GM12878 (cell line): Measurements from ENCODE around the gene MATN4. TPM values are rescaled to one million over a fixed set of nuclear protein-coding genes. Genes with fewer than 3 reads are reported as not detected.

Experiments
- ATAC-seq: fragments of 200-7000 bp; cut with Tn5 transposase; 3 replicates; pipeline ENCODE4 v1.9.1; 2020; ENCODE audit warnings: mild to moderate bottlenecking, moderate library complexity
- BruUV-seq: library from RNA; stranded (reverse); fragments of 400-500 nt; replicated peaks from 2 replicates; lab custom pipeline; 2021; lab: Mats Ljungman, UMichigan
- CTCF ChIA-PET: fragments of 300-600 bp; sonication (Branson Sonifier 250); formaldehyde crosslinking; extraction: SDS; loops from one replicate; lab custom pipeline; 2021; ENCODE audit warnings: inconsistent platforms; lab: Yijun Ruan, JAX
- POLR2A ChIA-PET: fragments of 350-600 bp; formaldehyde crosslinking; extraction: SDS; loops from one replicate; lab custom pipeline; 2021; ENCODE audit warnings: inconsistent platforms; lab: Charles Lee
- RAD21 ChIA-PET: fragments of 300-600 bp; sonication (Branson Sonifier 250); formaldehyde crosslinking; loops from one replicate; lab custom pipeline; 2023; ENCODE audit warnings: antibody characterized with exemption; ENCODE audit not compliant: unreplicated experiment; lab: Charles Lee
- SMC1A ChIA-PET: fragments of 300-600 bp; sonication (Branson Sonifier 250); formaldehyde crosslinking; loops from one replicate; lab custom pipeline; 2023; ENCODE audit not compliant: unreplicated experiment, uncharacterized antibody; lab: Charles Lee
- DNase-seq: peaks from one replicate; pipeline ENCODE4 v3.0.0-alpha.2; 2011; ENCODE audit warnings: low read depth, low spot score
- FAIRE-seq: peaks from 3 replicates; lab custom pipeline; 2011; peaks lifted over from hg19 to GRCh38; lab: Jason Lieb, UNC
- H2AFZ ChIP-seq: 2 replicates; pipeline ENCODE4 v1.6.0; 2011; ENCODE audit warnings: low read depth, low read length, control low read depth; ENCODE audit not compliant: control insufficient read depth
- H3K27ac ChIP-seq: 2 replicates; pipeline ENCODE4 v1.5.1; 2011; ENCODE audit warnings: control low read depth; ENCODE audit not compliant: control insufficient read depth, insufficient read depth
- H3K27me3 ChIP-seq, 2 experiments: replicated peaks in 1 of 2; 2 replicates each; pipeline versions ENCODE4 v1.6.0 to v1.6.1; 2011; ENCODE audit warnings: low read length in 1 of 2; ENCODE audit not compliant: control insufficient read depth in 2 of 2, insufficient read depth in 2 of 2
- H3K36me3 ChIP-seq, 2 experiments: 2 replicates each; pipeline ENCODE4 v1.5.1; 2011; ENCODE audit warnings: low read length in 1 of 2; ENCODE audit not compliant: control insufficient read depth in 2 of 2, insufficient read depth in 2 of 2
- H3K4me1 ChIP-seq: 2 replicates; pipeline ENCODE4 v1.6.1; 2011; ENCODE audit warnings: mild to moderate bottlenecking, low read length, moderate library complexity, mixed read lengths; ENCODE audit not compliant: control insufficient read depth, insufficient read depth
- H3K4me2 ChIP-seq: 2 replicates; pipeline ENCODE4 v1.6.0; 2011; ENCODE audit warnings: control low read depth; ENCODE audit not compliant: control insufficient read depth, insufficient read depth
- H3K4me3 ChIP-seq: fragments of 200-600 bp; sonication (generic); 2 replicates; pipeline ENCODE4 v1.5.1; 2016
- H3K79me2 ChIP-seq: 2 replicates; pipeline ENCODE4 v1.6.0; 2011; ENCODE audit warnings: low read length; ENCODE audit not compliant: control insufficient read depth, insufficient read depth
- H3K9ac ChIP-seq: 2 replicates; pipeline ENCODE4 v1.8.0; 2011; ENCODE audit warnings: low read length, control low read depth, mixed read lengths; ENCODE audit not compliant: control insufficient read depth, insufficient read depth
- H3K9me3 ChIP-seq: replicated peaks from 3 replicates; pipeline ENCODE4 v1.5.1; 2011; ENCODE audit warnings: mild to moderate bottlenecking, low read length; ENCODE audit not compliant: control insufficient read depth, insufficient read depth
- H4K20me1 ChIP-seq: 2 replicates; pipeline ENCODE4 v1.6.0; 2011; ENCODE audit not compliant: control insufficient read depth, insufficient read depth
- CHD1 ChIP-seq: IDR thresholded peaks from 2 replicates; pipeline ENCODE4 v1.6.1; 2012; ENCODE audit warnings: low read depth, low read length, improper control_type of control experiment
- ESRRA ChIP-seq: IDR thresholded peaks from 2 replicates; pipeline ENCODE4 v1.6.1; 2012; ENCODE audit warnings: mild to moderate bottlenecking, low read length, improper control_type of control experiment
- POLR2A ChIP-seq: IDR thresholded peaks from 2 replicates; pipeline ENCODE4 v1.6.1; 2011; ENCODE audit warnings: low read depth, mild to moderate bottlenecking, low read length
- ZNF207 ChIP-seq: fragments of 450-650 bp; IDR thresholded peaks from 2 replicates; pipeline ENCODE4 v1.6.1; 2014; ENCODE audit warnings: antibody characterized with exemption, mild to moderate bottlenecking, borderline replicate concordance
- WGBS: methylation state at CpG from one replicate; pipeline ENCODE4 v1.1.6; 2016; ENCODE audit warnings: low lambda C conversion rate; ENCODE audit not compliant: insufficient replicate concordance, insufficient coverage; ENCODE audit errors: missing lambda C conversion rate; 5-methylcytosine and 5-hydroxymethylcytosine counted together
- in situ Hi-C: fragments of 300-500 bp; cut with MboI; formaldehyde crosslinking; loops from 9 replicates; pipeline ENCODE4 v1.14.3; 2018; ENCODE audit warnings: mixed read lengths
- intact Hi-C: fragments of 100-400 bp; cut with micrococcal nuclease; formaldehyde crosslinking; loops from one replicate; pipeline ENCODE4 v1.14.2; 2022; ENCODE audit not compliant: unreplicated experiment
- polyA plus RNA-seq, 11 experiments: library from polyadenylated mRNA; depleted of rRNA in 4 of 11; unstranded in 6 of 11; stranded (reverse) in 5 of 11; fragments of >200 nt; fragmentation: Nextera tagmentation in 4 of 11; fragmentation: Illumina TruSeq in 1 of 11; extraction: Ambion mirVana in 4 of 11; extraction: Trizol in 1 of 11; gene quantifications; 1 replicate in 1 of 11; 2 replicates in 10 of 11; pipeline versions ENCODE4 v1.2.1 to v1.2.3, GENCODE V29; 2011 to 2016; ENCODE audit warnings: inconsistent platforms in 2 of 11, missing spikeins in 2 of 11, low read depth in 1 of 11
- total RNA-seq, 4 experiments: library from RNA; depleted of rRNA in 3 of 4; stranded (reverse); fragments of >200 nt in 3 of 4; fragmentation: Illumina TruSeq in 1 of 4; extraction: Trizol in 1 of 4; gene quantifications; 2 replicates each; pipeline versions ENCODE4 v1.2.1 to v1.2.3, GENCODE V29; 2013 to 2021

MATN4 gene
- total and polyA plus RNA-seq, 10 of the 15 experiments (the other 5 are each of a cell fraction or from before 2014, with no cell fraction given), result 0.10 to 0.15 TPM; not detected in 8

- Histone ChIP-seq H3K4me1 (no peaks in the 10 kb centered on the region), H3K4me3 (no peak overlapping the region), H2AFZ (no peak overlapping the region), H3K9ac (no peak overlapping the region), H3K79me2 (no peaks in the 10 kb centered on the region), H4K20me1 (no peaks in the 10 kb centered on the region; the same call in 1 of the 2 replicates), H3K27ac (no peak overlapping the region), H3K9me3 (no peaks in the 10 kb centered on the region), H3K36me3 (no peaks in the 10 kb centered on the region; a peak in 1 of 4 replicates), H3K27me3 (no peaks in the 10 kb centered on the region), H3K4me2 (no peak overlapping the region)
- in situ Hi-C loops, result no loop called here
- ChIA-PET CTCF (interaction anchor here (0.6 to 1.5 kb wide), 3 partner anchors 18 to 36 kb away, joined by 3 to 4 read pairs (median 4); no protein-coding TSS in a partner anchor), POLR2A (no interaction called here), SMC1A (interaction anchor here (1.0 kb wide), 1 partner anchor 17 kb away, joined by 5 read pairs; no protein-coding TSS in a partner anchor), RAD21 (interaction anchor here (2.3 kb wide), 1 partner anchor 107 kb away, joined by 5 read pairs; no protein-coding TSS in a partner anchor)
- 45% methylated on average over 7 of the region's 7 CpGs for WGBS
- no TSS peak for BruUV-seq
- intact Hi-C loops, result no loop called here
- ATAC-seq (no peak), DNase-seq (no peak), FAIRE-seq (no peak)
- no peak for TF ChIP-seq ESRRA
Observed at GRCh38 chr20:45329497-45330319, 21.6 kb upstream of the MATN4 start.

DNA sequence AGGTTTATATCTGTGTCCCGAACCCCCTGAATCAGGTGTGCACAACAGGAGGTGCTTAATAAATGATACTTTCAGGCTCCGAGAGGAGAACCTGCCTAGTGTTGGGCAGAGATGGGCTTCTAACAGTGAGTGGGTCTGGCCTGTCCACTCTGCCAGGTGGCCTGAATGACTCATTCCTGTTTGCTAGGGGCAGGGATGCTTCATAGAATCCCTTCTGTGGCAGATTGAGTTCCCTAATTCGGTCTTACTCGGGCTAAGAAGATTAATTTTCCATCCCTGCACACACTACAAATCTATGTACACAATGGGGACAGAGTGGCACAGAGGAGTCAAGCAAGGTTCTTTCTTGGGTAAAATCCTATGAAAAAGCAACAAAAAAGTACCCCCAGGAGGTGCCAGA is 20.4 kb upstream of the MATN4 start:
- H3K4me2 ChIP-seq, result no peak overlapping the region
- ChIA-PET POLR2A (no interaction called here), CTCF (interaction anchor here (1.5 to 3.5 kb wide), 3 partner anchors 16 to 109 kb away, joined by 4 to 14 read pairs (median 4); no protein-coding TSS in a partner anchor), SMC1A (interaction anchor here (1.0 kb wide), 1 partner anchor 18 kb away, joined by 5 read pairs; no protein-coding TSS in a partner anchor), RAD21 (interaction anchor here (2.3 kb wide), 1 partner anchor 108 kb away, joined by 5 read pairs; no protein-coding TSS in a partner anchor)
- intact Hi-C loops (no loop called here), in situ Hi-C loops (no loop called here)
- H3K27ac ChIP-seq, result no peak overlapping the region
- BruUV-seq, result no TSS peak
- no peaks in the 10 kb centered on the region for H3K4me1 ChIP-seq
- DNase-seq (no peak), FAIRE-seq (no peak), ATAC-seq (no peak)
- no peaks in the 10 kb centered on the region for H3K79me2 ChIP-seq
- no peaks in the 10 kb centered on the region; the same call in 1 of the 2 replicates for H4K20me1 ChIP-seq
- no peaks in the 10 kb centered on the region for H3K27me3 ChIP-seq
- no peaks in the 10 kb centered on the region for H3K9me3 ChIP-seq
- no peak overlapping the region for H3K4me3 ChIP-seq
- WGBS, result 63% methylated on average over 4 of the region's 4 CpGs
- TF ChIP-seq CHD1 (no peak), POLR2A (no peak), ZNF207 (no peak)
- no peak overlapping the region for H2AFZ ChIP-seq
- no peak overlapping the region for H3K9ac ChIP-seq
- H3K36me3 ChIP-seq, result no peaks in the 10 kb centered on the region; a peak in 1 of 4 replicates
